AG04449 (cell line): ENCODE data around the gene SNCB.

ENCODE experiments used
- CTCF ChIA-PET: fragments of 350-600 bp; formaldehyde crosslinking; extraction: SDS; loops from one replicate; lab custom pipeline; 2021; ENCODE audit warnings: antibody characterized with exemption; lab: Yijun Ruan, JAX
- POLR2A ChIA-PET: fragments of 400-600, 350-600 bp; formaldehyde crosslinking; extraction: SDS; loops from one replicate; lab custom pipeline; 2020; ENCODE audit warnings: antibody characterized with exemption, inconsistent platforms; lab: Yijun Ruan, JAX
- DNase-seq: peaks from one replicate; pipeline ENCODE4 v3.0.0-alpha.2; 2010; ENCODE audit warnings: low read depth, low spot score
- H3K4me3 ChIP-seq: 2 replicates; pipeline ENCODE4 v1.5.1; 2011; ENCODE audit warnings: low read depth, mild to moderate bottlenecking, control low read depth, low read length
- TF ChIP-seq, protein P1 (sequence below): IDR thresholded peaks from one replicate; pipeline ENCODE4 v1.5.1; 2011; ENCODE audit warnings: mild to moderate bottlenecking, moderate library complexity, low read length, control low read depth, inconsistent platforms; ENCODE audit not compliant: insufficient read depth; ENCODE audit errors: missing control alignments

The SNCB gene

DNA sequence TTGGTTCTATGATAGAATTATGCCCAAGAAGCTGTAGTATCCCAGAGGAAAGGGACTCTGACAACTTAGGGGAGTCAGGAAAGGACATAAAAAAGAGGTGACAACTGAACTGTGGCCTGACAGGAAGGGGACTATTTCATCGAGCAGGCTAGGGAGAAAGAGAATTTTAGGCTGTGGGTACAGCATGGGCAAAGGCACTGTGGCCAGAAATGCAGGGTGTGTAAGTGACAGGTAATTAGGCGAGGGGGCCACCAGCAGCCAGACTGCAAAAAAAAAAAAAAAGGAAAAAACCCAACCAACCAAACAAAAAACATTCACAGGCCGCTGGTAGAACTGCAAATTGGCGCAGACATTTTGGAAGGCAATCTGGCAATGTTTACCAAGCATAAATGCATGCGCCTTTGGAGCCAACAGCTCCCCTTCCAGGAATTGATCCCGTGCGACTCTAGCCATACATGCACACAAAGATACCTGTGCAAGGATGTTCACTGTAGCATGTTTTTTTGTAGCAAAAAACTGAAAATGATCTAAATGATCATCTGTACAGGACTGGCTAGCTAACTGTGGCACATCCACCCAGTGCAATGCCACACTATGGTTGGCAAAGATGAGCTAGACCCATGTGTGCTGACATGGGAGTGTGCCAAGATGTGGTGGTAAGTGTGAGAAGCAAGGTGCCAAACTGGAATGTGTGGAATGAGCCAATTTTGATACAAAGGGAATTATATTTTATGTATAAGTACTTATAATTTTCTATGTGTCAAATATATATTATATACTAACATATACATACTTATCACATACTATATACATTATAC, 1.3 kb upstream of the SNCB start:
- TF ChIP-seq, protein P1, sequence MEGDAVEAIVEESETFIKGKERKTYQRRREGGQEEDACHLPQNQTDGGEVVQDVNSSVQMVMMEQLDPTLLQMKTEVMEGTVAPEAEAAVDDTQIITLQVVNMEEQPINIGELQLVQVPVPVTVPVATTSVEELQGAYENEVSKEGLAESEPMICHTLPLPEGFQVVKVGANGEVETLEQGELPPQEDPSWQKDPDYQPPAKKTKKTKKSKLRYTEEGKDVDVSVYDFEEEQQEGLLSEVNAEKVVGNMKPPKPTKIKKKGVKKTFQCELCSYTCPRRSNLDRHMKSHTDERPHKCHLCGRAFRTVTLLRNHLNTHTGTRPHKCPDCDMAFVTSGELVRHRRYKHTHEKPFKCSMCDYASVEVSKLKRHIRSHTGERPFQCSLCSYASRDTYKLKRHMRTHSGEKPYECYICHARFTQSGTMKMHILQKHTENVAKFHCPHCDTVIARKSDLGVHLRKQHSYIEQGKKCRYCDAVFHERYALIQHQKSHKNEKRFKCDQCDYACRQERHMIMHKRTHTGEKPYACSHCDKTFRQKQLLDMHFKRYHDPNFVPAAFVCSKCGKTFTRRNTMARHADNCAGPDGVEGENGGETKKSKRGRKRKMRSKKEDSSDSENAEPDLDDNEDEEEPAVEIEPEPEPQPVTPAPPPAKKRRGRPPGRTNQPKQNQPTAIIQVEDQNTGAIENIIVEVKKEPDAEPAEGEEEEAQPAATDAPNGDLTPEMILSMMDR: no peak
- CTCF ChIA-PET: interaction anchor here (1.1 to 1.7 kb wide), 7 partner anchors 8 to 58 kb away, joined by 3 to 9 read pairs (median 4); no protein-coding TSS in a partner anchor
- DNase-seq: no peak
- no peak overlapping the region for H3K4me3 ChIP-seq
- POLR2A ChIA-PET: no interaction called here

DNA sequence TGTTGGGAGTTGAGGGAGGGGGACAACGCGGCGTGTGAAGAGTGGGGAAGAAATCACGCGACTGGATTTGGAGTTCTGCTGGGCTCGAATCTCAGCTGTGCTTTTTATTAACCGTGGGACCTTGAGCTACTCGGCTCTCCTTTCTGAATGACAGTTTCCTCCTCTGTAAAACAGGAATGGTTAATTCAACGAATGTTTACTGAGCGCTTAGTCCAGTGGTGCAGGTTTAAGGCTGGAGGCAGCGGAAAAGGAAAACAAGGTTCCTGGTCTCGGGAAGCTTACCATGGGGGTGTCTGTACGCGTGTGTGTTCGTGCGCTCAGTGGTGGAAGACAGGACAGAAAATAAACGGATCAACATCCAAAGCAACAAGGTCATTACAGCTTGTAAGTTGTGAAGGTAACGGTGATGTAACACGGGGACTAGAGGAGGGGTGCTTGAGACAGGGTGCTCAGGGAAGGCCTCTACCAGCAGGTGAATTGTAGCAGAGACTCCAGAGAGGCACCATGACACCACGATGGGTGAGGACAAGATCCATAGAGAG, 418 bp upstream of the SNCB start:
- no peak for DNase-seq
- TF ChIP-seq, protein P1: no peak
- ChIA-PET CTCF (interaction anchor here (0.8 to 1.7 kb wide), 9 partner anchors 8 to 57 kb away, joined by 3 to 9 read pairs (median 4); no protein-coding TSS in a partner anchor), POLR2A (interaction anchor here (0.7 kb wide), 1 partner anchor 245 kb away, joined by 3 read pairs; no protein-coding TSS in a partner anchor)
- peak overlapping the region; percentile 45 for H3K4me3 ChIP-seq

DNA sequence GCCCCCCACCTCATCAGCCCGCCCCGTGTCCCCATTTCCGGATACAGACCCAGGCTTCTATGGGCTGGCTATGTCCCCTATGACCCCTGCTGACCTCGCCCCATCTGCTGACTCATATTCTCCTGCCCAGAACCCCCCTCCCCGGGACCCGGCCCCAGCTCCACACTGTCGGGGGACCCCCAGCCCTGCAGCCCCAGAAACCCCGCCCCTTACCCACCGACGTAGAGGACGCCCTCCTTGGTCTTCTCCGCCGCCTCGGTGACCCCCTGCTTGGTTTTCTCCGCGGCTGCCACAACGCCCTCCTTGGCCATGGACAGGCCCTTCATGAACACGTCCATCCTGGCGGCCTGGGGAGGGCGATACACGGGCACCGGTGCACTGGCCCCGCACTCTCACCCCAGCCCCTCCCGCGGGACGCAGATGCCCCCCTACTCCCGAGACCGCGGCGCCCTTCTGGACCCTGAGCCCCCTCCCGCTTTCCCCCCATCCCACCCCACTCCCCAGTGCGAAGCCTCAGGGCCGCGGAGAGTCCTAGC, 949 bp downstream of the SNCB start:
- ChIA-PET CTCF (interaction anchor here (1.6 to 1.7 kb wide), 2 partner anchors 14 to 31 kb away, joined by 4 to 6 read pairs; no protein-coding TSS in a partner anchor), POLR2A (no interaction called here)
- H3K4me3 ChIP-seq: no peak overlapping the region
- no peak for DNase-seq
- TF ChIP-seq, protein P1: no peak

DNA sequence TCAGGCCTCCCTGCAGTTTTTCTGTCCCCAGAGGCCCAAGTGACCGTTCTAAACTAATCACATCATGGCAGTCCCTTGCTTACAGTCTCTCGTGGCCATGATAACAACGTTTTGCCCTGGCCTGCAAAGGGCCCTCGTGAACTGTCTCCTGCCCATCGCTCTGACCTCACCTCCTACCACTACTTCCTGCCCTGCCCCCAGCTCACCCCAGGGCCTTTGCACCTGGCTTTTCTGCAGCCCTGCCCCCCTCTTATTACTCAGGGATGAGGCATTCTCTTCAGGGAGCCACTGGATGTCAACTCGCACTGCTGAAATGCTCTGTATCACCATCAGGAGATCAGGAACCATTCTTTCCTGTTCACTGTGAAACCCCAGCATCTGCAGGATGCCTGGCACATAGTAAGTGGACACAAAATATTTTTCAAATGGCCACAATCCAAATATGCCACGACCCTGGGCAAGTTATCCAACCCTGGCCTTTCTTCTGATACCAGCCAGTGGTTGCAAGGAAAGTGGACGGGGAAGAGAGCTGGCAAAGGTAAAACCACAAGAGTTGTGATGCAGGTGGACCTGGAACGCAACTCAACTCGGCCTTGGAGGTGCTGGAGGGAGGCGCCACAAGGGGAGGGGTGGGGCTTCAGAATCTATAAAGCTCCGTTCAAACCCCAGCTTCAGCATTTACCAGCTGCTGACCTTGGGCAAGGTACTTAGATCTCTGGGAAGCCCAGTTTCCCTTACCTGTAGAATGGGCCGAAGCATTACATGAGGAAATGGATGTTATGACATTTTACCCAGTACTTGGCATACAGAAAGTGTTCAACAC, 1.7 kb downstream of the SNCB start:
- TF ChIP-seq, protein P1: no peak
- ChIA-PET CTCF (interaction anchor here (1.6 kb wide), 1 partner anchor 14 kb away, joined by 4 read pairs; no protein-coding TSS in a partner anchor), POLR2A (no interaction called here)
- no peak overlapping the region for H3K4me3 ChIP-seq
- DNase-seq: no peak

DNA sequence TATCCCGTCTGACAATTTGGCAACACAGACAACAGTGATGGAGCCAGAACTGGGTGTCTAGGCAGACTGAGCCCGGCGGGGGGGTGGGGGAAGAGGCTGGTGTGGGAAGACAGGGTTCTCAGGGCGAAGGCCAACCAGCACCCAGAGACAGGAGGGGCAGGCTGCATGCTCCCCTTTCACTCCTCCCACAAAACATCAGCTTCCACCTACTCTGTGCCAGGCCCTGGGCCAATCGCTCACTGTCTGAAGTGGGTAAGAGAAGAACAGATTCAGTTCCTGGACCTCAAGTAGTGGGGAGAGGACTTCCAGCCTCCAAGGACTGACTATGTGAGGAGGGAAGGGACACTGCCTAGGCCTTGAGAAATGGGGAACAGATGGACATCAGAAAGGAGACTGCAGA, 2.8 kb downstream of the SNCB start:
- no peak overlapping the region for H3K4me3 ChIP-seq
- ChIA-PET POLR2A (no interaction called here), CTCF (no interaction called here)
- TF ChIP-seq, protein P1: no peak
- DNase-seq: no peak

DNA sequence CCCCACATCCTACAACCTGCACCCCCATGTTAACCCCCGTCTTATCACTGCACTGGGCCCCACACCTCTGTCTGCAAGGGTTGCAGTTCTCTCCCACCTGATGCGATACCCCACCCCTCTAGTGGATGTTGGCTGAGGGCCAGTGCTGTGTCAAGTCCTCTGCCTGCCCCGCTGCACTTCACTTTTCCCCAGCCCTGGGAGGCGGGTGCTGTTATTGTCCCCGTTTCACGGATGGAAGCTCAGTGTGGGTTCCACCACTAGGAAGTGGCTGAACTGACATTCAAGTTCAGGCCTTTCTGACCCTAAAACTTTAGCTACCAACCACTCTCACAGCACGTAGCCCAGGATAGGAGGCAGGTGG, 3.5 kb downstream of the SNCB start:
- CTCF ChIA-PET: interaction anchor here (1.2 kb wide), 1 partner anchor 32 kb away, joined by 3 read pairs; no protein-coding TSS in a partner anchor

More for the DNA sequence above, 3.5 kb downstream of the SNCB start:
- POLR2A ChIA-PET: no interaction called here
- TF ChIP-seq, protein P1: no peak
- H3K4me3 ChIP-seq: no peak overlapping the region
- DNase-seq: no peak
